ENCODE measurements around the gene CENPP. TPM values are rescaled to one million over a fixed set of nuclear protein-coding genes. Genes with fewer than 3 reads are reported as not detected.

Gene CENPP
- total RNA-seq, 1 donor from 2014 or later, result 5.4 TPM

DNA sequence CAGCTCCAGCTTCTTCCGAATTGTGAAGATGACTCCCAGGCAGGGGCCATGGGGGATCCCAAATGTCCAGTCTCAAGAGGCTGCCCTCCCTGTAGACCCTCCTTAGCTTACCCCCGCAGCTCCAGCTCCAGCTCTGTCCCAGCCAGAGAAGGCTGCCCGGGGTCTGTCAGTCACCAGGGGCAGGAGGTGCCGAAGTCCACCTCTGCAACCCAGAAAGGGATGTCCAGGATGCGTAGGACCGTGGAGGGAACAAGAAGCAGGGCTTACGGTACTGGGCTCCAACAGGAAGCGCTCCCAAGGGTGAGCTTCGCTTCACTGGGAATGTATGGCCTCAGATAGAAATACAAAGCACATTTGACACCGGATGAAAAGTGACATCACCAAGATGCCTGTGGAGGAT is 338.2 kb downstream of the CENPP start:
- Histone ChIP-seq H3K27me3 (ENCODE audit: low read depth) (no peaks in the 10 kb centered on the region), H3K4me1 (peaks cover 66% of the 10 kb centered on the region), H3K4me3 (no peak overlapping the region), H3K27ac (replicated peaks) (peak overlapping the region; percentile 58), H3K9me3 (replicated peaks) (no peaks in the 10 kb centered on the region), H3K36me3 (peaks cover 10% of the 10 kb centered on the region)
- TF ChIP-seq, protein P1, sequence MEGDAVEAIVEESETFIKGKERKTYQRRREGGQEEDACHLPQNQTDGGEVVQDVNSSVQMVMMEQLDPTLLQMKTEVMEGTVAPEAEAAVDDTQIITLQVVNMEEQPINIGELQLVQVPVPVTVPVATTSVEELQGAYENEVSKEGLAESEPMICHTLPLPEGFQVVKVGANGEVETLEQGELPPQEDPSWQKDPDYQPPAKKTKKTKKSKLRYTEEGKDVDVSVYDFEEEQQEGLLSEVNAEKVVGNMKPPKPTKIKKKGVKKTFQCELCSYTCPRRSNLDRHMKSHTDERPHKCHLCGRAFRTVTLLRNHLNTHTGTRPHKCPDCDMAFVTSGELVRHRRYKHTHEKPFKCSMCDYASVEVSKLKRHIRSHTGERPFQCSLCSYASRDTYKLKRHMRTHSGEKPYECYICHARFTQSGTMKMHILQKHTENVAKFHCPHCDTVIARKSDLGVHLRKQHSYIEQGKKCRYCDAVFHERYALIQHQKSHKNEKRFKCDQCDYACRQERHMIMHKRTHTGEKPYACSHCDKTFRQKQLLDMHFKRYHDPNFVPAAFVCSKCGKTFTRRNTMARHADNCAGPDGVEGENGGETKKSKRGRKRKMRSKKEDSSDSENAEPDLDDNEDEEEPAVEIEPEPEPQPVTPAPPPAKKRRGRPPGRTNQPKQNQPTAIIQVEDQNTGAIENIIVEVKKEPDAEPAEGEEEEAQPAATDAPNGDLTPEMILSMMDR (IDR thresholded peaks at IDR 0.05; ENCODE audit: borderline replicate concordance), result no peak
- intact Hi-C loops (cut with micrococcal nuclease), result no loop called here
- no peak for DNase-seq

GRCh38 chr9:92664394-92665152 is 338.8 kb downstream of the CENPP start:
- no peak overlapping the region for H3K4me3 ChIP-seq
- H3K4me1 ChIP-seq, result peaks cover 71% of the 10 kb centered on the region
- H3K27ac ChIP-seq (replicated peaks), result peak overlapping the region; percentile 58
- no peaks in the 10 kb centered on the region for H3K9me3 ChIP-seq (replicated peaks)
- TF ChIP-seq, protein P1 (IDR thresholded peaks at IDR 0.05; ENCODE audit: borderline replicate concordance), result no peak
- H3K36me3 ChIP-seq, result peaks cover 10% of the 10 kb centered on the region
- intact Hi-C loops (cut with micrococcal nuclease), result no loop called here
- no peaks in the 10 kb centered on the region for H3K27me3 ChIP-seq (ENCODE audit: low read depth)
- no peak for DNase-seq

DNA sequence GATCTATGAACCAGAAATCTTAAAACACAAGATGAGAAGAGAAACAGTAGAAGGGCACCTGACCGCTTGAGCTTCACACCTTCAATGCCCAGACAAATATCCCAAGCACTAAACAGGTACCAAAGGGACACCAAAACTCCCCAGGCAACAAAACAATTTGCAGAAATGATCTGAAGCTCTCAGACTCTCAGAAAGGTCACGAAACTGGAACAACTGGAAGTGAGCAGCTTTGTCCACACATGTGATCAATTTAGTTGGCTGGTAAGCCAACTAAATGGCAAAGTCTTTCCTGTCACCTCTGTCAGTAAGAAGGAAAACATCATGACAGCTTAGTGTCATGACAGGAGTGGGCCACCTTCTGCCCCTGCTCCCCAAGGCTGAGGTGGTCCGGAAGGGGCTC is 340.1 kb downstream of the CENPP start:
- no peak overlapping the region for H3K4me3 ChIP-seq
- TF ChIP-seq, protein P1 (IDR thresholded peaks at IDR 0.05; ENCODE audit: borderline replicate concordance), result no peak
- H3K36me3 ChIP-seq, result peaks cover 10% of the 10 kb centered on the region
- no peak for DNase-seq
- intact Hi-C loops (cut with micrococcal nuclease), result no loop called here
- no peaks in the 10 kb centered on the region for H3K9me3 ChIP-seq (replicated peaks)
- H3K4me1 ChIP-seq, result peaks cover 74% of the 10 kb centered on the region
- peak overlapping the region; percentile 58 for H3K27ac ChIP-seq (replicated peaks)
- no peaks in the 10 kb centered on the region for H3K27me3 ChIP-seq (ENCODE audit: low read depth)

- no peaks in the 10 kb centered on the region for H3K27me3 ChIP-seq (ENCODE audit: low read depth)
- no peak overlapping the region for H3K4me3 ChIP-seq
- no peak for DNase-seq
- peak overlapping the region; percentile 58 for H3K27ac ChIP-seq (replicated peaks)
- intact Hi-C loops (cut with micrococcal nuclease), result no loop called here
- TF ChIP-seq, protein P1 (IDR thresholded peaks at IDR 0.05; ENCODE audit: borderline replicate concordance), result no peak
- peaks cover 10% of the 10 kb centered on the region for H3K36me3 ChIP-seq
- no peaks in the 10 kb centered on the region for H3K9me3 ChIP-seq (replicated peaks)
- H3K4me1 ChIP-seq, result peaks cover 75% of the 10 kb centered on the region
These were observed 340.5 kb downstream of the CENPP start for GRCh38 chr9:92666236-92666635.

GRCh38 chr9:92666912-92667532 is 341.3 kb downstream of the CENPP start:
- H3K9me3 ChIP-seq (replicated peaks), result no peaks in the 10 kb centered on the region
- DNase-seq, result no peak
- peak overlapping the region; percentile 58 for H3K27ac ChIP-seq (replicated peaks)
- H3K4me1 ChIP-seq, result peaks cover 75% of the 10 kb centered on the region
- no peak overlapping the region for H3K4me3 ChIP-seq
- TF ChIP-seq, protein P1 (IDR thresholded peaks at IDR 0.05; ENCODE audit: borderline replicate concordance), result no peak
- intact Hi-C loops (cut with micrococcal nuclease), result no loop called here
- no peaks in the 10 kb centered on the region for H3K27me3 ChIP-seq (ENCODE audit: low read depth)
- peaks cover 10% of the 10 kb centered on the region for H3K36me3 ChIP-seq

All from left ventricle myocardium inferior (tissue), 1 donor.